GM21825 (cell line): ENCODE data around the gene EFCAB11.

Experiments
- ATAC-seq: cut with Tn5 transposase; IDR thresholded peaks from one replicate; pipeline ENCODE4 v1.9.1; 2021; ENCODE audit warnings: mild to moderate bottlenecking, moderate library complexity; ENCODE audit not compliant: unreplicated experiment

EFCAB11 gene

GRCh38 chr14:89954070-89955021 is at the start of gene EFCAB11:
EFCAB11 (minus strand) TSS chr14:89954730; CDS start chr14:89954660, 70 bp downstream.
- ATAC-seq = peak; percentile 84

GRCh38 chr14:90003526-90004307 is 49.2 kb upstream of the EFCAB11 start:
- no peak for ATAC-seq

GRCh38 chr14:90000935-90001334 is 46.4 kb upstream of the EFCAB11 start:
- ATAC-seq = no peak

GRCh38 chr14:89996963-89997362 is 42.4 kb upstream of the EFCAB11 start:
- no peak for ATAC-seq

GRCh38 chr14:89992273-89992672 is 37.7 kb upstream of the EFCAB11 start:
- no peak for ATAC-seq

GRCh38 chr14:89990623-89991275 is 36.2 kb upstream of the EFCAB11 start:
- no peak for ATAC-seq

GRCh38 chr14:89990218-89990617 is 35.7 kb upstream of the EFCAB11 start:
- ATAC-seq = no peak

GRCh38 chr14:89988787-89989186 is 34.3 kb upstream of the EFCAB11 start:
- no peak for ATAC-seq

GRCh38 chr14:89987161-89987475 is 32.6 kb upstream of the EFCAB11 start:
- no peak for ATAC-seq

- no peak for ATAC-seq
Observed at GRCh38 chr14:89986462-89987160, 32.1 kb upstream of the EFCAB11 start.

- ATAC-seq = no peak
Observed at GRCh38 chr14:89983375-89983774, 28.8 kb upstream of the EFCAB11 start.

- no peak for ATAC-seq
Observed at GRCh38 chr14:89978656-89979055, 24.1 kb upstream of the EFCAB11 start.

GRCh38 chr14:89977668-89978067 is 23.1 kb upstream of the EFCAB11 start:
- no peak for ATAC-seq

- peak; percentile 54 for ATAC-seq
Observed at GRCh38 chr14:89973234-89973823, 18.8 kb upstream of the EFCAB11 start.

- no peak for ATAC-seq
Observed at GRCh38 chr14:89965839-89966238, 11.3 kb upstream of the EFCAB11 start.

GRCh38 chr14:89963288-89963978 is 8.9 kb upstream of the EFCAB11 start:
- no peak for ATAC-seq

- no peak for ATAC-seq
Observed at GRCh38 chr14:89960914-89961313, 6.4 kb upstream of the EFCAB11 start.

- no peak for ATAC-seq
Observed at GRCh38 chr14:89959853-89960445, 5.4 kb upstream of the EFCAB11 start.

- no peak for ATAC-seq
Observed at GRCh38 chr14:89958966-89959365, 4.4 kb upstream of the EFCAB11 start.
